Measurements from ENCODE around the gene CSPG4. TPM values are rescaled to one million over a fixed set of nuclear protein-coding genes. Genes with fewer than 3 reads are reported as not detected.
A peak's percentile ranks its signal among the peaks of the same experiment; 100 is the strongest.

CSPG4 gene
- total and polyA plus RNA-seq, 2 of the 13 experiments (the other 11 are each of a cell fraction or from before 2014, with no cell fraction given): 0.01 to 0.04 TPM

DNA sequence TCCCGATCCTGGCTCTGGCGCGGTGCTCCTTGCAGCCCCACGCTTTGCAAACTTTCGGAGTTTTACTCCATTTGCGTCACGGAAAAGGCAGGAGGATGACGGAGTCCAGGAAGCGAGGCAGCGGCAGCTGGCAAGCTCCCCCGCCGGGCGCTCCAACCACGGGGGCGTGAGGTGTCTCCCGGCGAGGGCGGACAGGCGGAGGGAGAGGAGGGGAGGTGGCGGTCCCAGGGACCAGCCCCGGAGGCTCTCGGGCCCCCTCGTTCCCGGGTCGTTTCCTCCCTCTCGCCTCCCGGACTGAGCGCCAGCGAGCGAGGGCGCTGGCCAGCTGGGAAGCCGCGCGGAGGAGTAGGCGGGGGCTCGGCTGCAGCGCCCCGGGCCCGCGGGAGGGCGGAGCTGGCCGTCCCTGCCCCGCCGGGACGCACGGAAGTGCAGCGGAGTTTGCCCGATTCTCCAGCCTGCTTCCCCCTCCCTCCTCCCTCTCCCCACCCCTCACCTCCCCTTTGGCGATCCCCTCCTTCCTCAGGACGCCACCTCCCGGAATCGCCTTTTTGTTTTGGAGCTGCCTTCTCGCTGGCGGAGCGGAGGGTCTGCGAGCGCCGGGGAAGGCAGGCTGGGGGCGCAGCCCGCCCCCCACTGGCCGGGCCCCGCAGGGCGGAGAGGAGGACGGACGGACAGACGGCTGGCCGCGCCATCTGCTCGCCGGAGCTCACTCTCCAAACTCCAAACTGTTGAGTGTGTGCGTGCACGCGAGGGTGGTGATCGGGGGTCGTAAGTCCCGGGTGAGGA is 65.1 kb downstream of the CSPG4 start, which contains the start of gene SNX33 (continued):
- 0 out of 2 replicates have a peak, but pooled peaks have one; percentile 27 for TF ChIP-seq ZNF703 (CRISPR knock-in tag; IDR thresholded peaks at IDR 0.05; ENCODE audit: borderline replicate concordance)
- no peak; the same call in 1 of the 2 replicates for TF ChIP-seq ZNF296 (CRISPR knock-in tag; conservative IDR thresholded peaks at IDR 0.05)
- peak; percentile 64 for TF ChIP-seq POLR2G (IDR thresholded peaks at IDR 0.05; ENCODE audit: low read depth, low read length)
- peak; percentile 100 for TF ChIP-seq HNRNPK (IDR thresholded peaks at IDR 0.05; ENCODE audit: low read depth, low read length, poor library complexity, severe bottlenecking)
- no peak for TF ChIP-seq ZNF484 (CRISPR knock-in tag; IDR thresholded peaks at IDR 0.05; ENCODE audit: borderline replicate concordance, low read depth)
- peak; percentile 74 for TF ChIP-seq KDM2A (CRISPR knock-in tag; IDR thresholded peaks at IDR 0.05; ENCODE audit: borderline replicate concordance, low read depth)
- TF ChIP-seq ZNF530 (CRISPR knock-in tag; IDR thresholded peaks at IDR 0.05; ENCODE audit: low read depth): no peak
- peak; percentile 56; the same call in 1 of the 2 replicates for TF ChIP-seq ZMYM4 (CRISPR knock-in tag; IDR thresholded peaks at IDR 0.05)
- TF ChIP-seq, protein P1, sequence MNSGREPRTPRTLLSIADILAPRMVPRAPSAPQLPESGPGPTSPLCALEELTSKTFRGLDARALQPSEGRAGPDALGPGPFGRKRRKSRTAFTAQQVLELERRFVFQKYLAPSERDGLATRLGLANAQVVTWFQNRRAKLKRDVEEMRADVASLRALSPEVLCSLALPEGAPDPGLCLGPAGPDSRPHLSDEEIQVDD (CRISPR knock-in tag; IDR thresholded peaks at IDR 0.05; ENCODE audit: borderline replicate concordance): no peak
- TF ChIP-seq NFYC (CRISPR knock-in tag; IDR thresholded peaks at IDR 0.05): no peak
- TF ChIP-seq RNF2 (conservative IDR thresholded peaks at IDR 0.05; ENCODE audit: low read depth): no peak
- no peak for TF ChIP-seq NR1H2 (CRISPR knock-in tag; IDR thresholded peaks at IDR 0.05; ENCODE audit: borderline replicate concordance, low read depth)
- TF ChIP-seq ZNF550 (CRISPR knock-in tag; IDR thresholded peaks at IDR 0.05; ENCODE audit: borderline replicate concordance): no peak
- TF ChIP-seq, protein P2, sequence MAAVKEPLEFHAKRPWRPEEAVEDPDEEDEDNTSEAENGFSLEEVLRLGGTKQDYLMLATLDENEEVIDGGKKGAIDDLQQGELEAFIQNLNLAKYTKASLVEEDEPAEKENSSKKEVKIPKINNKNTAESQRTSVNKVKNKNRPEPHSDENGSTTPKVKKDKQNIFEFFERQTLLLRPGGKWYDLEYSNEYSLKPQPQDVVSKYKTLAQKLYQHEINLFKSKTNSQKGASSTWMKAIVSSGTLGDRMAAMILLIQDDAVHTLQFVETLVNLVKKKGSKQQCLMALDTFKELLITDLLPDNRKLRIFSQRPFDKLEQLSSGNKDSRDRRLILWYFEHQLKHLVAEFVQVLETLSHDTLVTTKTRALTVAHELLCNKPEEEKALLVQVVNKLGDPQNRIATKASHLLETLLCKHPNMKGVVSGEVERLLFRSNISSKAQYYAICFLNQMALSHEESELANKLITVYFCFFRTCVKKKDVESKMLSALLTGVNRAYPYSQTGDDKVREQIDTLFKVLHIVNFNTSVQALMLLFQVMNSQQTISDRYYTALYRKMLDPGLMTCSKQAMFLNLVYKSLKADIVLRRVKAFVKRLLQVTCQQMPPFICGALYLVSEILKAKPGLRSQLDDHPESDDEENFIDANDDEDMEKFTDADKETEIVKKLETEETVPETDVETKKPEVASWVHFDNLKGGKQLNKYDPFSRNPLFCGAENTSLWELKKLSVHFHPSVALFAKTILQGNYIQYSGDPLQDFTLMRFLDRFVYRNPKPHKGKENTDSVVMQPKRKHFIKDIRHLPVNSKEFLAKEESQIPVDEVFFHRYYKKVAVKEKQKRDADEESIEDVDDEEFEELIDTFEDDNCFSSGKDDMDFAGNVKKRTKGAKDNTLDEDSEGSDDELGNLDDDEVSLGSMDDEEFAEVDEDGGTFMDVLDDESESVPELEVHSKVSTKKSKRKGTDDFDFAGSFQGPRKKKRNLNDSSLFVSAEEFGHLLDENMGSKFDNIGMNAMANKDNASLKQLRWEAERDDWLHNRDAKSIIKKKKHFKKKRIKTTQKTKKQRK (IDR thresholded peaks at IDR 0.05; ENCODE audit: low read length): no peak
- TF ChIP-seq, protein P3, sequence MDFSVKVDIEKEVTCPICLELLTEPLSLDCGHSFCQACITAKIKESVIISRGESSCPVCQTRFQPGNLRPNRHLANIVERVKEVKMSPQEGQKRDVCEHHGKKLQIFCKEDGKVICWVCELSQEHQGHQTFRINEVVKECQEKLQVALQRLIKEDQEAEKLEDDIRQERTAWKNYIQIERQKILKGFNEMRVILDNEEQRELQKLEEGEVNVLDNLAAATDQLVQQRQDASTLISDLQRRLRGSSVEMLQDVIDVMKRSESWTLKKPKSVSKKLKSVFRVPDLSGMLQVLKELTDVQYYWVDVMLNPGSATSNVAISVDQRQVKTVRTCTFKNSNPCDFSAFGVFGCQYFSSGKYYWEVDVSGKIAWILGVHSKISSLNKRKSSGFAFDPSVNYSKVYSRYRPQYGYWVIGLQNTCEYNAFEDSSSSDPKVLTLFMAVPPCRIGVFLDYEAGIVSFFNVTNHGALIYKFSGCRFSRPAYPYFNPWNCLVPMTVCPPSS (IDR thresholded peaks at IDR 0.05): no peak
- no peak; the same call in 1 of the 2 replicates for TF ChIP-seq MEIS2 (CRISPR knock-in tag; IDR thresholded peaks at IDR 0.05)
- TF ChIP-seq, protein P4, sequence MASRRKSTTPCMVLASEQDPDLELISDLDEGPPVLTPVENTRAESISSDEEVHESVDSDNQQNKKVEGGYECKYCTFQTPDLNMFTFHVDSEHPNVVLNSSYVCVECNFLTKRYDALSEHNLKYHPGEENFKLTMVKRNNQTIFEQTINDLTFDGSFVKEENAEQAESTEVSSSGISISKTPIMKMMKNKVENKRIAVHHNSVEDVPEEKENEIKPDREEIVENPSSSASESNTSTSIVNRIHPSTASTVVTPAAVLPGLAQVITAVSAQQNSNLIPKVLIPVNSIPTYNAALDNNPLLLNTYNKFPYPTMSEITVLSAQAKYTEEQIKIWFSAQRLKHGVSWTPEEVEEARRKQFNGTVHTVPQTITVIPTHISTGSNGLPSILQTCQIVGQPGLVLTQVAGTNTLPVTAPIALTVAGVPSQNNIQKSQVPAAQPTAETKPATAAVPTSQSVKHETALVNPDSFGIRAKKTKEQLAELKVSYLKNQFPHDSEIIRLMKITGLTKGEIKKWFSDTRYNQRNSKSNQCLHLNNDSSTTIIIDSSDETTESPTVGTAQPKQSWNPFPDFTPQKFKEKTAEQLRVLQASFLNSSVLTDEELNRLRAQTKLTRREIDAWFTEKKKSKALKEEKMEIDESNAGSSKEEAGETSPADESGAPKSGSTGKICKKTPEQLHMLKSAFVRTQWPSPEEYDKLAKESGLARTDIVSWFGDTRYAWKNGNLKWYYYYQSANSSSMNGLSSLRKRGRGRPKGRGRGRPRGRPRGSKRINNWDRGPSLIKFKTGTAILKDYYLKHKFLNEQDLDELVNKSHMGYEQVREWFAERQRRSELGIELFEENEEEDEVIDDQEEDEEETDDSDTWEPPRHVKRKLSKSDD (CRISPR knock-in tag; IDR thresholded peaks at IDR 0.05; ENCODE audit: low read depth): 0 out of 2 replicates have a peak, but pooled peaks have one; percentile 12
- TF ChIP-seq, protein P5, sequence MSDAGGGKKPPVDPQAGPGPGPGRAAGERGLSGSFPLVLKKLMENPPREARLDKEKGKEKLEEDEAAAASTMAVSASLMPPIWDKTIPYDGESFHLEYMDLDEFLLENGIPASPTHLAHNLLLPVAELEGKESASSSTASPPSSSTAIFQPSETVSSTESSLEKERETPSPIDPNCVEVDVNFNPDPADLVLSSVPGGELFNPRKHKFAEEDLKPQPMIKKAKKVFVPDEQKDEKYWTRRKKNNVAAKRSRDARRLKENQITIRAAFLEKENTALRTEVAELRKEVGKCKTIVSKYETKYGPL (CRISPR knock-in tag; IDR thresholded peaks at IDR 0.05): no peak
- TF ChIP-seq ATF7 (IDR thresholded peaks at IDR 0.05): no peak
- no peak for TF ChIP-seq ATF7 (CRISPR knock-in tag; IDR thresholded peaks at IDR 0.05)

Data from HepG2 (cell line).